Activated CD4-positive, CD25-positive, alpha-beta regulatory T cell treated with anti-CD3 and anti-CD28 coated beads, Interleukin-2, amount 50 U/mL, for 72 hours (primary cell): ENCODE results near the gene PLOD3.
A peak's percentile ranks its signal among the peaks of the same experiment; 100 is the strongest.

ENCODE experiments used
- DNase-seq: peaks from one replicate; pipeline ENCODE4 v3.0.0; 2021

PLOD3 gene

GRCh38 chr7:101239191-101239950 lies 22.0 kb upstream of the PLOD3 start:
- no peak for DNase-seq

DNA sequence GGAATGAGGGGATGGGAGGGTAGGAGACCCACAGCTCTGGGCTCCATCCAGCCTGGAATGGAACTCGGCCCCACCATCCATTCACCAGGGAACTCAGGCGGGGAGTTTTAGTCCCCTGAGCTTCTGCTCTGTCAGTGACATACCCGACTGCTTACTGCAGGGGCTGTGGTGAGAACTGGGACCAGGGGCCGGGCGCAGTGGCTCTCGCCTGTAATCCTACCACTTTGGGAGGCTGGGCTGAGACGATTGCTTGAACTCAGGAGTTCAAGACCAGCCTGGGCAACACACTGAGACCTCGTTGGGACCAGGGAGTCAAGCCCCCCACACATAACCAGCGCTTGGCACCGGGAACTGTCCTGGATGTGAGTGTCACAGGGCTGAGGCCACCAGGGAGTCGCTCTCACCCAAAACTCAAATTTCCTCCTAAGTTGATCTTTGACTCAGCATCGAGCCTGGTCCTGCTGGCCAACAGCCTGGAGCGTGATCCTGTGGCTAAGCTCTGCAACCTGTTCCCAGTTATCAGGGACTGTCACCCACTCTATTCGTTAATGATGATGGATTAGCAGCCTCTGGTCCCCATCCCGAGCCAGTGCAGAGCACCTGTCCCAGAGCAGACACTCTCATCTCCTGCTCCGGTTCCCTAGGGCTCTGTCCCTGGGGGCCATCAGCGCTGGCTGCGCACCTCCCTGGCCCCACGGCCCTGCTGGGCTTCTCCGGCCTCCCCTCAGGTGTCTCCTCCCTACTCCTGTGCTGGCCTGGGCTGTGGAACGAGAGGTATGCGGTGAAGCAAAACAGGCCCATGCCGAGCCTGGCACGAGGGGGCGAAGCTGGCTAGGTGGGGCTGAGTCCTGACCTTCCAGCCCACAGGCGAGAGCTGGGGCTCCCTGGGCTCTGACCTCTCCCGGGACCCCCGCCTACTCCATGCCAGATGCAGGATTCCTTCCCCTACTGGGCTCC lies 21.1 kb upstream of the PLOD3 start:
- DNase-seq = no peak

DNA sequence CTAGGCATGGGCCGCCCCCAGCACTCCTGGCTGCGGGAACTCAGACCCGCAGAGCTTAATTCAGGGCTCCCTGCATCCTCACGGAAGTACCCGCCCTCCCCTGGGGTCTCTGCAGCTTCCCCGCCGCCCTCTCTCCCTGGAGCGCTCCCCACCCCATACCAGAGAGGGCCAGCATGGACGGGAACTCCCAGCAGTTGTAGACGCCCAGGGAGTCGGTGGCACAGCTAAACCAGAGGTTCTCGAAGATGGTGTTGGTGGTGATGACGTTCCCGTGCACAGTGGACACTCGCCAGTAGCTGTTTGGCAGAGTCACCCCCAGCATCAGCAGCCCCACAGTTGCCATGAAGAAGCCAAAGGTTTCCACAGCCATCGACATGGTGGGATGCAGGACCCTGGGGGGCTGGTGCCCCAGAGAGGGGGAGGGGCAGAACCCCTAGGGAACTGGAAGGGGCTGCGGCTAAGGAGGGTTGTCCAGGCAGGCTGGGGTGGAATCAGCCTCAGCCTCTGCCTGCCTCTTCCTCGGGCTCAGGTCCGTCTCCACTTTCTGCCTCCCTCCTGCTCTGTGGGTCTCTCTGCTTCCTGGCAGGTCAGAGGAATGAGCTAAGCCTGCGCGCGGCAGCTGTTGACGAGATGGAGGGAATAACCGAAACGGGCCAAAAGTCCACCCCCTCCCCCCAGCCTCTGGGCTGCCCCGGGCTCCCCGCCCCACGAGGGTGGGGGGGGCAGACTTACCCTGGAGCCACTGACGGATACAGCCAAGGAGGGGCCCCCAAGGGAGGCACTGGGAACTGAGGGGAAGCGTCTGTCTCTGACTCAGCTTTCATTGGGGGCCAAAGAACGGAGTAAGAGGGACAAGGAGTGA lies 20.1 kb upstream of the PLOD3 start, which contains the start of gene CLDN15:
CLDN15 (minus strand) TSS at position 597 of the 862 bp plus-strand sequence; CDS start at position 376, 221 bp downstream.
- no peak for DNase-seq

- DNase-seq = no peak
Measured at GRCh38 chr7:101236292-101236835, 19.0 kb upstream of the PLOD3 start.

DNA sequence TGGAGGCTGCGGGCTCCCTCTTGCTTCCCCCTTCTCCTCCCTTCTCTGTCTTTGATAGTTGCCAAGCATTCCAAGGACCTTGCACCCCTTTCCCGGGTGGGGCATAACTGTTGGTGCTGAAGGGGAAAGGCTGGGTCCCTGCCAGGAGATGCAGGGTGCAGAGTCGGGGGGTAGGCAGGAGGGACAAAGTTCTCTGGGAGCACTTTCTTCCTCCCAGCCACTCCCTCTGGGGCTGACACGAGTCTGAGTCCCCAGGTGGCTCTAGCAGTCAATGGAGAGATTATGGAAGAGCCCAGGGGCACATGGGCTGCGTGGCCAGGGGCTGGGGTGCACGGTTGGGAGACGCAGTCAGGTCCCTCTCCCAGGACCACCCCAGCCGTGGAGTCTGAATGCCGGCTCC lies 18.1 kb upstream of the PLOD3 start:
- no peak for DNase-seq

GRCh38 chr7:101235050-101235449 lies 17.7 kb upstream of the PLOD3 start:
- no peak for DNase-seq

DNA sequence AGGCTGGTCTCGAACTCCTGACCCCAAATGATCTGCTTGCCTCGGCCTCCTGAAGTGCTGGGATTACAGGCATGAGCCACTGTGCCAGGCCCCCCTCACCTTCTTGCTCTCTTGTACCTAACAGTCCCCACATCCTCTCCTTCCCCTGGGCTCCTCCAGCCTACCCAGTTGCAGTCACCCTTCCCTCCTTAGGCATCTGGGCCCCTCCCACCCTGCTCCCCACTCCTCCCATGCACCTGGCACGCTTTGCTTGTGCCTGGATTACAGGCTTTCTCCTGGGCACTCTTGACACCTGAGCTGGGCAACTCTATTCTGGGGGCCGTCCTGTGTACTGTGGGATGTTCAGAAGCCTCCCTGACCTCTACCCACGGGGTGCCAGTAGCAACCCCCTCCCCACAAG lies 17.3 kb upstream of the PLOD3 start:
- no peak for DNase-seq

DNA sequence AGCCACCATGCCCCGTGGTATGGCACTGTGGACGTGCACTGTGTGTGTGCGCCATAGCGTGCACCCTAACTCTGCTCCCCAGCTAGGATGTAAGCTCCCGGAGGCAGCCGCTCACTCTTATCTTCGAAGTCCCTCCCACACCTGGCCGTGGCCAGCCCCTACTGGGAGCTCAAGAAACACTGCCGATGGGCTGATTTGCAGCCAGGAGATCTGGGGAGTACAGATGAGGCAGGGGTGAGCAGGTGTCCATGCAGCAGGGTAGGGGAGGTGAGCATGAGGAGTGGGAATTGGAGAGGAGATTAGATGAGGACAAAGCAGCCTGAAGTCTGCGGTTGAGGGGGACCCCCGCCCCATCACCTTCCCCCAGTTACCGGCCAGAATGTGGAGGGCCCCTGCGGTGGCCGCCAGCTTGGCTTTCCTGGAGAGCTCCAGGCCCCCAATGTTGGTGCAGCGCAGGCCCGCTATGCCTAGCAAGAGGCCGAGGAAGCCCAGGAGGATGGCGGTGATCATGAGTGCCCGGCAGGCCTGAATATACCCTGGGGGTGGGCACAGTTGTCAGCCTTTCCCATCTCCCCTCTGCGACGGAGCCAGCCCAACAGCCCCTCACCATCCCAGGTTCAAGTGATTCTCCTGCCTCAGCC lies 16.6 kb upstream of the PLOD3 start:
- no peak for DNase-seq

GRCh38 chr7:101232141-101232850 lies 14.9 kb upstream of the PLOD3 start:
- DNase-seq = no peak

DNA sequence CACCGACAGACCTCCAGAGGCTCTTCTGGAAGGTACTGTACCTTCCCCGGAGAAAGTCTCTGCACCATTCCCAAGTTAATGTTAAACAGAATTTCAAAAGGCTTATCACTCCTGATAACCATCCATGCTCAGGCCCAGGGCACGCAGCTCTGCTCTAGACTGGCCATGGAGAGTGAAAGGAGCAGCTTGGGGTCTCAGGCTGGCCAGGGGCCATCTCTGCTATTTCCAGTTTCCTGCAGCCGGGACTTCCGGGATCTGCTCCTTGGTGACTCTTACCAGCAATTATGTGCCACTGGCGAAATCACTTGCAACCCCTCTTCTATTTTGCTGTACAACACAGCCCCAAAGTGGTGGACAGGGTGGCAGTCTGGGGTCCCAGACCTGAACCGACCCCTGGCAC lies 14.3 kb upstream of the PLOD3 start:
- DNase-seq = no peak

DNA sequence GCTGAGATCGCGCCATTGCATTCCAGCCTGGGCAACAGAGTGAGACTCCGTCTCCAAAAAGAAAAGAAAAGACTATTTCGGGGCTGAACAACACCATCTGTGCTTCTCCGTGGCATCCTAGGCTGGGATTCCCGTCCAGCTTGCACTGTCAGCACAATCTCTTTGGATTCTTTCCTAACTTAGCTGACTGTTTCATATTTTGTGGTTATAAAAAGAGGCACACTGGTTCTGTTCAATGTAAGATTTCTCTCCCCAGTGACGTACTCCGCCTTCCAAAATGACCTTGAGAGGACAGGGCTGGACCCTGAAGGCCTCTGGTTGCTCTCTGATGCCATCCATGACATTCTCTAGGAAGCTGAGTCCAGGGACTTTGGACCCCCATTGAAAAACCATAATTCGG lies 9.3 kb upstream of the PLOD3 start:
- no peak for DNase-seq

GRCh38 chr7:101225650-101226049 lies 8.3 kb upstream of the PLOD3 start:
- DNase-seq = no peak

GRCh38 chr7:101223528-101223927 lies 6.1 kb upstream of the PLOD3 start:
- DNase-seq = no peak

GRCh38 chr7:101222275-101222830 lies 5.0 kb upstream of the PLOD3 start:
- no peak for DNase-seq

DNA sequence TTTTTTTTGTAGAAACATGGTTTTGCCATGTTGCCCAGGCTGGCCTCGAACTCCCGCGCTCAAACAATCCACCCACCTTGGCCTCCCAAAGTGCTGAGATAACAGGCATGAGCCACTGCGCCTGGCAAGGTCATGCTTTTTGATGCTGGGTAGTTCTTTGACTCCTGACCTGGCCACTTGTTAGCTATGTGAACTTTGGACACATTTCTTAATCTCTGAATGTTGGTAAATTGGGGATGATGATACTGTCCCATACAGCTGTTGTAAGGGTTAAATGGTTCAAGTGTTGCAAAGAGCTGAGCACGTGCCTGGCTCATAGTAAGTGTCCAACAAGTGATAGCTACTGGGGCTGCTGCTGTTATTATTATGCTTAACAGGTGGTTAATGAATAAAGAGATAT lies 2.9 kb upstream of the PLOD3 start:
- DNase-seq = no peak

DNA sequence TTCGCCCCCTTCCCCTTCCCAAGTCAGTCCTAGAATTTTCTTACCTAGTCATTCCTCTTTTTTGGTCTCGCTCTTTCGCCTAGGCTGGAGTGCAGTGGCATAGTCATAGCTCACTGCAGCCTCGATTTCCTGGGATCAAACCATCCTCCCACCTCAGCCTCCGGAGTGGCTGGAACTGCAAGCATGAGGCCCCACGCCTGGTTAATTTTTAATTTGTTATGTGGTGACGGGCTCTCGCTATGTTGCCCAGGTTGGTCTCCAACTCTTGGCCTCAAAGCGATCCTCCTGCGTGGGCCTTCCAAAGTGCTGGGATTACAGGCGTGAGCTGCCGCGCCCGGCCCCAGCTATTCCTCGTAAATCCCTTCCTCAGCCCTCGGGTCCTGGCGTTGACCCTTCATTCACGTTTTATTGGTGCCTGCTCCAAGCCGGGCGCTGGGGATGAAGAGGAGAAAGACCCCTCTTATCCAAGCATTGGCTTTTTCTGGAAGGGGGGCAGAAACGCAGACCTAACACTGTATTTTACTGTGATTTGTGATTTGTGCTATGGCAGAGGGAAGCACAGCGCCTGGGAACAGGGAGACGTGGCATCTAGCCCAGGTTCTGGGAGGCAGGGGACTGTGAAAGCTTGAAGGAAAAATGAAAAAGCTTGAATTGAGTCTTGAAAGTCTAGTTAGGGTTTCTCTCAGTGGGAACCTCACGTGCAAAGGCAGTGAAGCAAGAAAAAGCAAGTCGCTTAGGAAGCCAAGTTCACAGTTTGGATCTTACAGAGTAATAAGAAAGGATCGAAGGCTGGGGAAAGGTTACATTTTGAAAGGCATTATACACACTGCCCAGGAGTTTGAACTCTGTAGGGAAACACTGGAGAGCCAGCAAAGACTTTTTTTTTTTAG lies 1.1 kb upstream of the PLOD3 start:
- no peak for DNase-seq

GRCh38 chr7:101216860-101217387 lies 457 bp downstream of the PLOD3 start:
- peak; percentile 37 for DNase-seq

DNA sequence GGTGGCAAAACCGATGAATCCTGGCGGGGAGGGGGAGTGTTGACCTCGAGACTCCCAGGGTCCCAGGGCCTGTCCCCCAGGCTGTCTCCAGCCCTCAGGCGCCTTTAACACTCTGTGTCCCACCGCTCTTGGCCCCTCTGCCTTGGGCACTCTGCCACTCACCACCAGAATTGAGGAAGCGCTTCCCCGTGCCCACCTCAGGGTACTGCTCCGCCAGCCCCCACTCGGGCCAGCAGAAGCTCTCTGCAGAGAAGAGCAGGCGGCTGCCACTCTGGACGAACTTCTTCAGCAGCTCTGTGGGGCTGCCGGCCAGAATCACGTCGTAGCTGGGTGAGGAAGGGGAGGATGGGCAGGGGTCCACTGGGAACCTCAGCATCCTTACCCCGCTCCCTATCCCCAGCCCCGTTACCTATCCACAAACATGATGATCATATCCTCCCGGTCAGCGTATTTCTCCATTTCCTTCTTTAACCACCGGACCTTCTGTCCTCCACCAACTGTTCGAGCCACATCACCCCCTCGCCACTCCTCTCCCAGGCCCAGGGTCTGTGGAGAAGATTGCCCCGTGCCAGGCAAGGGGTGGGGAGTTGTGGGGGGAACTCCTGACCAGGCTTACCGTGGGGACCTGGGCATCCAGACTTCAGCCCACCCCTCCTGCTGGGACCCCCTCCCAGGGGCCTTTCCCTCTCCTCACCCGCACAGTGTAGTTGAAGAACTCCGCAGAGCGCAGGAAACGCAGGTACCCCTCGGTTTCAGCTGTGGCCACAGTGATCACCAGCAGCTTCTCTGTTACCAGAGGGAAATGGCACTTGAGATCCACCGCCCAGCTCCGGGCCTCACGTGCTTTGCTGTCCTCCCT lies 1.2 kb downstream of the PLOD3 start:
- DNase-seq = no peak

GRCh38 chr7:101212014-101212413 lies 5.4 kb downstream of the PLOD3 start:
- no peak for DNase-seq
